Lower leg skin (tissue), 4 donors: ENCODE measurements around the gene SEMA6A. TPM values are rescaled to one million over a fixed set of nuclear protein-coding genes. Genes with fewer than 3 reads are reported as not detected.

Experiments
- DNase-seq, 2 donors: peaks; one replicate each; pipeline ENCODE4 v3.0.0-alpha.2; 2019; ENCODE audit warnings: low spot score in 2 of 2
- H3K4me3 ChIP-seq: fragments of 200-600 bp; sonication (generic); 2 replicates; pipeline ENCODE4 v1.5.1; 2017; ENCODE audit warnings: mild to moderate bottlenecking, low read depth; ENCODE audit not compliant: poor library complexity, severe bottlenecking
- CTCF ChIP-seq, 3 donors: fragments of 450-650 bp; IDR thresholded peaks; one replicate each; pipeline ENCODE4 v1.5.1; 2016; ENCODE audit warnings: antibody characterized with exemption in 3 of 3, mild to moderate bottlenecking in 3 of 3, moderate library complexity in 2 of 3
- POLR2A ChIP-seq, 2 donors: fragments of 450-650 bp; IDR thresholded peaks; one replicate each; pipeline ENCODE4 v1.6.1; 2016 to 2017; ENCODE audit warnings: antibody characterized with exemption in 2 of 2, mild to moderate bottlenecking in 1 of 2, moderate library complexity in 1 of 2
- WGBS, 2 donors: methylation state at CpG; one replicate each; pipeline ENCODE4 v1.1.5; 2018; 5-methylcytosine and 5-hydroxymethylcytosine counted together
- intact Hi-C: fragments of 100-400 bp; cut with DNase I; formaldehyde crosslinking; loops from one replicate; pipeline ENCODE4 v1.15.0; 2023; ENCODE audit warnings: low total_unique reads
- total RNA-seq, 4 donors: library from RNA; depleted of rRNA; stranded (reverse); fragments of >200 nt; gene quantifications; one replicate each; pipeline ENCODE4 v1.1.0, GENCODE V29; 2016

Gene SEMA6A
- total RNA-seq, 4 donors from 2014 or later, result 7.0 to 21.8 (median 10.1) TPM

- intact Hi-C loops, result no loop called here
- TF ChIP-seq POLR2A (IDR thresholded peaks at IDR 0.05) (no peak), CTCF (IDR thresholded peaks at IDR 0.05) (no peak)
- 72 to 78% methylated on average over 4 of the region's 4 CpGs for WGBS, 2 donors
- H3K4me3 ChIP-seq, result no peak overlapping the region
- DNase-seq, result no peak
These were observed 58.6 kb downstream of the SEMA6A start for GRCh38 chr5:116516021-116516420.

DNA sequence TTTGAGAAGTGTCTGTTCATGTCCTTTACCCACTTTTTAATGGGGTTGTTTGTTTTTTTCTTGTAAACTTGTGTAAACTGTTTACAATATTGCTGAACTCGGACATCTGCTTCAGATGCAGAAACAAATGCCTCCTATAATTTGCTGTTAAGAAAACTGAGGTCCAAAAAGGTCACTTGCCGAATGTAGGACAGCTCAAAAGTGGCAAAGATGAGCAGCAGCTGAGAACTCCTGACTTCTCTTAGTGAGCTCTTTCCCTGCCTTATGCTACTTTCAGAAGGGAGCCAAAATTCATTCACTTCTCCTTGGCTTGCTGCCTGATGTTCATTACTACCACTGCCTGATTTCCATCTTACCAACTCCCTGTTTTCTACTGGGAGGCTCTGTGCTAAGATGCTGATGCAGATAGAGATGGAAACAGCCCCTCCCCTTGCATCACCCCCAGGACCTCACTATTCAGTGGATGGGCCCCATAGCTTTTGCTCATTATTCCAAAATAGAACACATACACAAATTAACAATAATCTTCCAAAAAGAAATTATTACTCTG, 60.1 kb downstream of the SEMA6A start:
- no peak overlapping the region for H3K4me3 ChIP-seq
- WGBS, 2 donors, result 81 to 88% methylated on average over 2 of the region's 2 CpGs

DNA sequence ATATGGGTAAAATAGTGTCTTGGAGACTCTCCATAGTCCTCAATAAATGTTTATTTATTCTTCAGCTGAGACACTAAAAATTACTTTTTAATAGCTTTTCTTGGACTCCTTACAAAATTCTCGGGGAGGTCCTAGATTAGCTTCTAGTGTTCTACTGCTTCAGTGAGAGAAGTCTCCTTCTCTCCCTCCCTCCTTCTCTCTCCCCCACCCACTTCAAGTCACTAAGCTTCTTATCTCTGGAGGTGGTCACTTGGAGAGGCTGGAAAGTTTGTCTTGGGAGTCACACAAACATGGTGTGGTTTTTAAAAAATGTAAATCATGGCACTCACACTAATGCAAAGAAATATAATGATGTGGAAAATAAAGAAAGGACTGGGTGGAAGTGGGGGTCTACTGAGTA, 64.1 kb downstream of the SEMA6A start:
- TF ChIP-seq POLR2A (IDR thresholded peaks at IDR 0.05), result no peak
- TF ChIP-seq CTCF (IDR thresholded peaks at IDR 0.05), result no peak
- 53 to 55% methylated on average over 1 of the region's 1 CpG for WGBS, 2 donors
- intact Hi-C loops, result no loop called here

More for the DNA sequence above, 60.1 kb downstream of the SEMA6A start:
- intact Hi-C loops, result no loop called here
- TF ChIP-seq CTCF (IDR thresholded peaks at IDR 0.05), result no peak
- no peak for TF ChIP-seq POLR2A (IDR thresholded peaks at IDR 0.05)
- DNase-seq, result no peak

DNA sequence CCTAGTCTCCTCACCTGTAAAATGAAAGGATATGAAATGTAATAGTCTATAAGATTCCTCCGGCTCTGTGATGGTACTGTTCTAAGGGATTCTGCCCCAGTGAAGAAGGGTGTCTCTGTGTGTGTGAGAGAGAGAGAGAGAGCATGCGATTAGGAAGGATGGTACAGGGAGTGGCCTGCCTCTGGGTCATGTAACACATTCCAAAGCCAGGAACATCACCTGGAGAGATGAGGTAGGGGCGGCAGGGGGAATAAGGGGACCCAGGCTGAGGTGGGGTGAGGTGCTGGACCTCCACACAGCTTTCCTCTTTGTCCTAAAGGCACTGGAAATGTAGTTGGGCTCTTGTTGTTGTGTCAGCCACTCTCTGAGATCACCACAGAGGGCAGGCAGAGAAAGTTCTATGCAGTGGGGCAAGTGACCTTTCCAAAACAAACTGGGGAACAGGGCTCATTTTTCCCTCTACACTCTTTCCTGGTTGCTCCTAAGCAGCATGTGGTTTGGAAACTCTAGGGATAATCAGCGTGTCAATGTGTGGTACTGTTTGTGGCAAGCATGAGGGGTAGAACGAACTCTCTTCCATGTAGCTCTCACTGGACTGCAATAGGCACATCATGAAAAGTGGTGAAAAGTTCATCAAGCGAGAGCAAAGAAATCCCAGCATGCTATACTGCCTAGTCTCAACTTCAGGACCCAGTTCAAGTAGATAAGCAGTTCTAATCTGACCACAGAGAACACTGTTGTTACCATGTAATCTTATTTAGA, 65.0 kb downstream of the SEMA6A start:
- WGBS, 2 donors, result 79 to 87% methylated on average over 6 of the region's 6 CpGs
- intact Hi-C loops, result no loop called here
- no peak for DNase-seq
- no peak overlapping the region for H3K4me3 ChIP-seq
- TF ChIP-seq CTCF (IDR thresholded peaks at IDR 0.05) (no peak), POLR2A (IDR thresholded peaks at IDR 0.05) (no peak)

More for the DNA sequence above, 64.1 kb downstream of the SEMA6A start:
- H3K4me3 ChIP-seq, result no peak overlapping the region
- DNase-seq, result no peak

DNA sequence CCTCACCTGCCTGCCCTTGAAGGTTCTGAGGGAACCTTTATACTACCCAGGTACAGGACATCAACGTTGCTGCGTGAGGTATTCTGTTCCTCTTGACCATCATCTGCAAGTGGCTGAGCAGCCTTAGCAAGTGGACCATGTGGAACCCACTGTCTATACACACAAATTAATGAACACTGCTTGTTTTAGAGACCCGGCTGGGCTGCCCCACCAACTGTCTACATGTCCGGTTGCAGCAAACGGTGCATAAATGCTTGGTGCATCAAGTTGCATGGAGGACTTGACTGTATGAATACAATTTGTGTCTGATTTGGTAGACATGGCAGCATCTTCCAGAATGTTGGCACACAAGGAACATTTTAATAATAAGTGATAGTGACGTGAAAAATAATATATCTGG, 65.8 kb downstream of the SEMA6A start:
- WGBS, 2 donors, result 87 to 96% methylated on average over 6 of the region's 6 CpGs
- intact Hi-C loops, result no loop called here
- no peak for TF ChIP-seq POLR2A (IDR thresholded peaks at IDR 0.05)
- TF ChIP-seq CTCF (IDR thresholded peaks at IDR 0.05), result no peak
- no peak overlapping the region for H3K4me3 ChIP-seq
- DNase-seq, result no peak
